ENCODE data around the gene KRTAP5-5. TPM values are rescaled to one million over a fixed set of nuclear protein-coding genes. Genes with fewer than 3 reads are reported as not detected.
"Not testable (repeated sequence)": the region's sequence is repeated elsewhere in the genome, so short reads cannot be mapped to it uniquely, and the experiment has no call there.

KRTAP5-5 gene
- total RNA-seq, 1 donor from 2014 or later: not detected

DNA sequence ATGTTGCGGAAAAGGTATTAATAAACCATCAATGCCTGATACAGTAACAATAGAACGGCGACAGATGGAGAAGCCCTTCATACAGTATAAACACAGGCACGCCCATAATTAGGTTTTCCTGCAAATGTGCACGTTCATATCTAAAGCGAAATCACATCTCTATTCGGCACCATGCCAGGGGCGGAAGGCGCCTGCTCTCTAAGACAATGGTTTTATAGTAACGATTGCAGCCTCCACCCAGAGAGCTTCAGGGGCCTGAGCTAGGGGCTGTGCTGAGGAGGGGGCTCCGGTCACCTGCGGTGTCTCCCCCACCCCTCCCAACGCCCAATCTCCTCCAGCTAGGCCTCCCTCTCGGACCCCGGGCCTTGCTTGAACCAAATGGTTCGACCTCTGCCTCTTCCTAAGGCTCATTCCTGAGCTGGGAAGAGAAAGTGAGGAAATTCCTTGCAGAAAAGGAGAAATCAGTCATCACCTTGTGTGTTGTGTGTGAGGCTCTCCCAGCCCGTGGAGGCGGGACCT lies 9.6 kb downstream of the KRTAP5-5 start:
- ATAC-seq: peak; percentile 62
- intact Hi-C loops (cut with micrococcal nuclease): no loop called here
- DNase-seq: peak; percentile 62

DNA sequence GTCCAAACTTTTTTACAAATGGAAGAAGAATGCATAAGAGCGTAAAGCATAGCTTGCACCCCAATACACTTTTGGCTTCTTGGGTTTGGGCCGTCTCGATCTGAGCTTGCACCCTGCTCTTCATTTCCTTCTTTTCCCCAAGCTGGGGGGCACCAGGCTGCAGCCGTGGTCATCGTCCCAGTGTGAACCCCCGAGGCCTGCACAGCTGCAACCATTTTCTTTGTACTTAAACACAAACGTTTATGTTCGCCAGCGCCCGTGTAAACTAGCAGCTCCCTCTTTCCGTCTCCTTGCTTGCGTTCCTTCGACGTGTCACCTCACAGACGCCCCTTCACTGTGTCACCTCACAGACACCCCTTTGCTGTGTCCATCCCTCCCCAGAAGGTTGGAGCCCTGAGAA lies 10.1 kb downstream of the KRTAP5-5 start:
- intact Hi-C loops (cut with micrococcal nuclease): no loop called here
- ATAC-seq (no peak), DNase-seq (no peak)

DNA sequence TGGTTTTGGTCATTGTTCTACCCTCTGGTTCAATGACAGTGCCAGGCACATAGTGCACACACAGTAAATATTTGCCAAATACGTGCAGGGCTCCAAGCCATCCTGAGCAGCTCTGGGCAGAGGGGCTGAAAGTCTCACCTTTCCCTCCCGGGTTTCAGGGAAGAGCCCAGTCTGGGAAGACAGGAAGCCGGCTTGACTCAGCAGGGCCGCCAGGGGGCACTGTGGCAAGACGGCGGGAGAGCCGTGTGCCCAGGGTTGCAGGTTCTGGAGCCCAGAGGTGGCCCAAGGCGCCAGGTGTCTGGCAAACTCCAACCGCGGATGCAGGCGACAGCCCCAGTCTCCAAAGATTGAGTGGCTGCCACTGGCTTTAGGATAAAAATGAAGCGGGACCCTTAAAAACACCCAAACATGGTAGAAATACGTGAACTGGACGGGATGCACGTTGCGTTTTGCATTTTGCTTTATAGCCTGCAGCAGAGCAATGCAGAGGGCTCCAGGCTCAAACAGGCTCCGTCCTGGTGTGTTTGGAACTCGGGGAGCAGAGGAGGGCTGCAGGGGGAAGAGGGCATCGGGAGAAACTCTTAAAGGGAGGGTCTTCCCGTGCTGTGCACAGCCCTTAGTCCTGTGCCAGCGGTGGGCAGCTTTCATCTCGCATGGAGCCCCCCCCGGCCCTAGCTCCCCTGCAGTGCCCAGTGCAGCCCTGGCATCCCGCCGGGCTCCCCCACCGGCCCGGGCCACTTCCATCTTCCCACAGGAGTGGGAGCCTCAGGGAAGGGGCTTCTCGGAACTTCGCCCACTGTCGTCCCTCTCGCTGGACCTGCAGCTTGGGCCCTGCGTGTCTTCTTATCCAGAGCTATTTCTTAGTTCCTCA lies 10.7 kb downstream of the KRTAP5-5 start:
- ATAC-seq: peak; percentile 56

DNA sequence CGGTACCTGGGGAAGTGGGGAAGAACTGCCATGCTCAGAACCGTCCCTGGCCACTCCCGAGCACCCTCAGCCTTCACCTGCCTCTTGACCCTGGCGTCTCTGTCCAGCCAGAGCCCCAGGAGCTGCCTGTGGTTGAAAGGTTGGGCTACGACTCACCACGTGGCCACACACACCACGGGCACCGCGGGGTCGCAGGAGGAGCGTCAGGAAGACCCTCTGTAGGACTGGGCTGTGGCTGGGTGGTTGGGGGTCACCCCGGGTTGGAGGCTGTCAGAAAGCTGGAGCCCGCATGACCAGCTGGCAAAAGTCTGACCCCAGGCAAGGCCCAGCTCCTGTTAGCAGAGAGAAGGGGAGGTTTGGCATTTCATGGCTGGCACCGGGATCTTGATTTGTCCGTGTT lies 11.5 kb downstream of the KRTAP5-5 start:
- DNase-seq (no peak), ATAC-seq (no peak)
- intact Hi-C loops (cut with micrococcal nuclease): no loop called here

More for the DNA sequence above, 10.7 kb downstream of the KRTAP5-5 start:
- no peak for DNase-seq
- intact Hi-C loops (cut with micrococcal nuclease): no loop called here

- ATAC-seq (no peak), DNase-seq (no peak)
- intact Hi-C loops (cut with micrococcal nuclease): no loop called here
Observed at GRCh38 chr11:1642288-1643145, 12.9 kb downstream of the KRTAP5-5 start.

GRCh38 chr11:1643146-1643690 lies 13.6 kb downstream of the KRTAP5-5 start:
- DNase-seq: no peak
- no peak for ATAC-seq
- intact Hi-C loops (cut with micrococcal nuclease): no loop called here

DNA sequence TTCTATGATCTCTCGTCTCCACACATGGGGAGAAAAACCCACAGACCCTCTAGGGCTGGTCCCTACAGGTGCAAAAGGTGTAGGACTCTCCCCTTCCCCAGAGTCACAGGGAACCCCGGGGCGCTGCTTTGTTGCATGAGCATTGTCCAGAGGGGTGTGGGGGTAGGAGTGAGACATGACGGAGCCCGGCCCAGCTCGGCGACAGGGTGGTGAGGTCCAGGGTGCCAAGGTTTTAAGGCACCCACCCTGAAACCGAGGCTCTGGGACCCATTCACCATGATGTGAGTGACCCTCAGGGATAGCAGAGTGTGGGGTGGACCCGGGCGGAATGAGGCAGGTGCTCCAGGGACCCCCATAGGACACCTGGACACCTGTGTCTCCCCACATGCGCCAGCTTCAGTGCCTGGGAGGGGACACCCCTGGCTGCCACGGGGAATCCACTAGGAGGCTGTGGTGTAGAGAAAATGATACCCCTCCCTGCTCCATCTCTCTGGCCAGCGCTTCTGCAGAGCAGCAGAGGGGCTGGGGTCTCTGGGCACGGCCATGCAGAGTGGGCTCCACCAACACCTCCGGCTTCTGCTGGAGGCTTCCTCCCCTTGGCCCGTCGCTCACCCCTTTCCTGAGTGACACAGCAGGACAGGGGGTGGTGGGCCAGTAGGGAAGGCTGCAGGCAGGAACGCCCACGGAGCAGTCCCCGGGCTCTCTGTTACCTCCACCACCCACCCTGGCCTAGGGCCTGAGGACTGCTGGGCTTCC lies 15.2 kb downstream of the KRTAP5-5 start:
- intact Hi-C loops (cut with micrococcal nuclease): no loop called here
- DNase-seq (no peak), ATAC-seq (no peak)

DNA sequence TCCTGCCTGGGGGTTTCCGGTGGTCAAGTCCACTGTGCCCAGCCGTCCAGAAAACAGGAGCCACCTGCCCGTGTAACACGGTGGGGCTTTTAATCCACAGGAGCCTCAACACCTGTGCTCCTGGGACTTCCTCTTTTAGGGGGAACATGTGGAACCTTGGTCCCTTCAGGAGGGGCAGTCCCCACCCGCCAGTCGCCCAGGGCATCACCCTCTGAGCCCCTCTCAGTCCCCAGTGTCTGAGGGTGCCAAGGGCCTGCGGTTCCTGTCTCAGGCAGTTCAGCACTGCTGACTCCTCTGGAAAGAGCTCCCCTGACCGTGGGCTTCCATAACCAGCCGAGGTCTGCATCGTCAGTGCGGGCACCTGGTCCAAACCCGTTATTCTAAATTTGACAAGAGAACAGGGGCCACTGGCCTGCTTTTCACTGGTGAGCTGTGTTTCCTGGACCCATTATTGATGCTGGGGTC lies 15.8 kb downstream of the KRTAP5-5 start:
- ATAC-seq (no peak), DNase-seq (no peak)
- intact Hi-C loops (cut with micrococcal nuclease): no loop called here

DNA sequence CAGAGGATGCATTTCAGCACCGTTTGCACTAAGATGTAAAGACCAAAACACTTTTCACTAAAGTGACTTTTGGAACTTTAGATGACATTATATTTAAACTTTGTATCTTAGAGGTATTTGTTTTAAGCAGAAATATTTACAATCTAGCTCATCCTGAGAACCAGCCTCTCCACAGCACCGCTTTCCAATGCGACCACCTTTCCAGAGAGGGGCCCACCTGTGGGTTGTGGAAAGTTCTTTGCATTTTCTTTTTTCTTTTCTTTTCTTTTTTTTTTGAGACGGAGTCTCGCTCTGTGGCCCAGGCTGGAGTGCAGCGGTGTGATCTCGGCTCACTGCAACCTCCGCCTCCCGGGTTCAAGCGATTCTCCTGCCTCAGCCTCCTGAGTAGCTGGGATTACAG lies 17.0 kb downstream of the KRTAP5-5 start:
- intact Hi-C loops (cut with micrococcal nuclease); DNase-seq; ATAC-seq: not testable (repeated sequence)

DNA sequence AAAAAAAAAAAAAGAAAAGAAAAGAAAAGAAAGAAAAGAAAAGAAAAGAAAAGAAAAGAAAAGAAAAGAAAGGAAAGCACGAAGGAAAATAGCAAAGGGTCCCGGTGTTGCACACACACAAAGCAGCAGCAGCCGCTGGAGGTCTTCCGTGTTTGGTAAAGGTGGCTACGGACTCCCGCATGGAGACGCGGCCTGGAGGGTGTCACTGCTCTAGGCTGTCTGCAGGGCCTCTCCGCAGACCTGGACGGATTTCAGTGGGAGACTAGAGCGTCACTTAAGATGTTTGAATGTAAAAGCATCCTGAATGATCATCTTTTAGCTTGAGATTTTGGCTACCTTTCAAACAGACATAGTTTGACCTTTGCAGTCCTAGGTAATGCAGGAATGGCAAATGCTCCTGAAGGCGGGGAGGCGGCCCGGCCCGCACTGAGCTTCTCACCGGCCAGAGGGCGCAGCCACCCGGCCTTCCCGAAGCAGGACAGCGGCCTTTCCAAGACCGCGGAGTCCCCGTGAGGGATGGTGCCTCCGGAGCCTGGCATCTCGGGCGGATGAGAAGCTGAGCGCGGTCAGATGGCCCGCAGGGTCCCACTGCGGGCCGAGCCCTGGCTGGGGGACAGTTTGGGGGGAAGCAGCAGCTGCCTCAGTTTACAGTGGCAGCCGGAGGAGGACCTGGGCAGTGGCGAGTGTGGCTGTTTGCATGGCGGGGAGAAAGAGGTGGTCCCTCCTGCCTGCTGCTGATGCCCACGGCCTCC lies 18.5 kb downstream of the KRTAP5-5 start:
- DNase-seq (no peak), ATAC-seq (no peak)
- intact Hi-C loops (cut with micrococcal nuclease): no loop called here

DNA sequence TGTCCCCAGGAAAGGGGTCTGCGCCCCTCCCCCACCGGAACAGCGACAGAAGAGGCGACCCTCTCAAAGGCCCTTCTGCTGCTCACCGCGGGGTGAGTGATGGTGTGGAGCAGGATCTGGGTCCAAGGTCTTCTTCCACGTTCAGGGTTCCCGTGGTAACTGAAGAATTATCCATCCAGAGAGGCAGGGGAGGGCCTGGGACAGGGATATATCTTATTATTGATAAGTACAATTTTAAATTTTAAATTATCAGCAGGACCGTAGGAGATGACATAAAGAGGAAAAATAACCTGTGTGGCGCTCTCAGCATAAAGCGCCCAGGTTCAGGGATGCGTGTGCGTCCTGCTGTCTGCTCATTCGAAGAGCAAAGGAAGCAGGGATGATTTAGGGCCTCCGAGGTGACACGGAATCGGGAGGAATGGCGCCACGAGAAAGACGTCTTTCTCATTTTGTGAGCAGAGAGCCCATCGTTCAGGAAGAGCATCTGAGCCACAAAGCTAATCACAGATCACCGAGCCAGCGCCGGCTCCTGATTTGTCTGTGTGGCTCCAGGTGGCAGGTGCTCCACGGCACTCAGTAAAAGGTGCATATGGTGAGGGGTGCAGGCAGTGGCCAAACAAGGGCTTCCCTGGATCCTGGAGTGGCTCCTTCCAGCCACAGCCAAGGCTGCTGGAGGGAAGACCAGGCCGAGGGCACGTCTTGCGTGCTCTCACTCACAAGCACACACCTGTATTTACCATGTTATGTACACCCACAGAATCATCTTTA lies 19.3 kb downstream of the KRTAP5-5 start:
- DNase-seq: no peak
- intact Hi-C loops (cut with micrococcal nuclease): no loop called here
- no peak for ATAC-seq

- no peak for ATAC-seq
- intact Hi-C loops (cut with micrococcal nuclease): no loop called here
- DNase-seq: no peak
Observed at GRCh38 chr11:1650034-1650917, 20.7 kb downstream of the KRTAP5-5 start.

DNA sequence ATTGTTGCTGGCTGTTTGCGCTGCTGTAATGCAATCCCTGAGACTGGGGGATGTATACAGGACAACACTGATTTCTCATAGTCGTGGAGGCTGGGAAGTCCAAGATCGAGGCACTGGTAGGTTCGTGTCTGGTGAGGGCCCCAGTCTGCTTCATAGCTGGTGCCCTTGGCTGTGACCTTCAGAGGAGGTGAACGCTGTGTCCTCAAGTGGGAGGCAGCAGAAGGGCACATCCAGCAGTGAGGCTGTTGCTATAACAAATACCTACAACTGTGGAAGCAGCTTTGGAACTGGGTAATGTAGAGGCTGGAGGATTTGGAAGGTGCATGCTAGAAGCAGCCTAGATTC lies 21.3 kb downstream of the KRTAP5-5 start:
- ATAC-seq (no peak), DNase-seq (no peak)
- intact Hi-C loops (cut with micrococcal nuclease): no loop called here

DNA sequence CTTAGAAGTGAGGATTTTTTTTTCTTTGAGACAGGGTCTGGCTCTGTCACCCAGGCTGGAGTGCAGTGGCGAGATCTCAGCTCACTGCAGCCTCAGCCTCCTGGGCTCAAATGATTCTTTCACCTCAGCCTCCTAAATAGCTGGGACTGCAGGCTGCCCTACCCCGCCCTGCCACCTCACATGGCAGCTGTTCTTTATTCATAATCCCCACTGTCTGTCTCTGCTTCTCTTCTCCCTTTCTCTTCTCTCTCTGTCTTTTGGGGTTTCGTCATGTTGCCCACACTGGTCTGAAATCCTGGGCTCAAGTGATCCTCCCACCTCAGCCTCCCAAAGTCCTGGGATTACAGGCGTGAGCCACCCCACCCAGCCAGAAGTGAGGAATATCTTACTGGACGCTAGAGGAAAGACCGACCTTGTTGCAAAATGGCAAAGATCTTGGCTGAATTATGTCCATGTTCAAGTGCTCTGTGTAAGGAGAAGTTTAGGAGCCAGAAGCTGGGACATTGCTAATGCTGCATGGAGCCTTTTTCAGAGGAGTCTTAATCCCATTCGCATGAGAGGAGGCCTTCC lies 21.9 kb downstream of the KRTAP5-5 start:
- no peak for DNase-seq
- no peak for ATAC-seq
- intact Hi-C loops (cut with micrococcal nuclease): no loop called here

GRCh38 chr11:1652026-1652425 lies 22.5 kb downstream of the KRTAP5-5 start:
- intact Hi-C loops (cut with micrococcal nuclease): no loop called here
- no peak for DNase-seq
- ATAC-seq: no peak

GRCh38 chr11:1652442-1652770 lies 22.8 kb downstream of the KRTAP5-5 start:
- DNase-seq (no peak), ATAC-seq (no peak)
- intact Hi-C loops (cut with micrococcal nuclease): no loop called here
